HG03139 (cell line): ENCODE data around the gene MGAT4C.

Experiments used
- ATAC-seq: cut with Tn5 transposase; IDR thresholded peaks from one replicate; pipeline ENCODE4 v1.9.1; 2021; ENCODE audit not compliant: unreplicated experiment

MGAT4C gene

DNA sequence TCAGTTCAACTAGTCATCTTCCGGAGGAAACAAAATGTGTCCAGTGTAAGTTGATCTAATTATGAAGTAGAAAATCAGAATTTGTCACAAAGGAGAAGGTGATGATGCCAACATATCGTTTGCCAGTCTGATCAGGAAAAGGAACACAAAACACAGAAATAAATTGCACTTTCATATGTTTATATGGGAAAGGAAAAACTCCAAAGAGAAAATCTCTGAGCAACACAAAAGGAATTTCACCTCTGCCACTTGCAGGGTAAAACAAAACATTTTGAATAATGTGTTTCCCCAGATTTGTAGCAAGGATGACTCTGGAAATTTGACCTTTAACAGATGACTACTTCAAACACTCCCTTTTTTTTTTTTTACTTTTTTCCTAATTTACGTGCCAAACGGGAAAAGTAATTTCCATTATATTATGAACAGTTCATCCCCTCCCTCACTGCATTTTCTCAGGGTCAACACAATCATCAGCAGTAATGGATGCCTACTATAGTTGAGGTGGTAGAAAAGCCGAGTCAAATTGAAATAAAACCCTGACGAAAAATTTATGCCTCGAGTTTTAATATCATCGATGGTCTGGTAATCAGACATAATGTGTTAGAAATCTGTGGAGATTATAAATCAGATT is 25.6 kb downstream of the MGAT4C start:
- ATAC-seq = no peak

DNA sequence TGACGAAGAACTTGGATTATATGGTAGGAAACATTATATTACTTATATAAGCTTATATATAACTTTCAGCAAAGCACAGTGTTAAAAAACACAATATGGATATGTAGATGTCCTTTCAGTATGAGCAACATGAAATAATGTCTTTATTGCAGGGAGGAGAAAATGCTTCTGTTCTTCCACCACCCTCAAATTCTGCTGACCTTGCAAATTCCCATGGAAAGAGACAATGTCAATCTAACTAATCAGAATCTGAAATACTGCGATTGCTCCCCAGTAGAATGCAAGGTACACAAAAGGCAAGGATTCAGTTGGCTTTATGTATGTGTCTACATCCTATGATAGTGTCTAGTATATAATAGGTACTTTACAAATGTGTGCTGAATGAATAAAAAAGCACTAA is 26.4 kb downstream of the MGAT4C start:
- ATAC-seq = no peak

- no peak for ATAC-seq
These were observed 27.5 kb downstream of the MGAT4C start for GRCh38 chr12:86228656-86229055.

- ATAC-seq = no peak
These were observed 29.7 kb downstream of the MGAT4C start for GRCh38 chr12:86226481-86226880.

- no peak for ATAC-seq
These were observed 39.6 kb downstream of the MGAT4C start for GRCh38 chr12:86216591-86216990.

- no peak for ATAC-seq
These were observed 43.2 kb downstream of the MGAT4C start for GRCh38 chr12:86213012-86213411.

DNA sequence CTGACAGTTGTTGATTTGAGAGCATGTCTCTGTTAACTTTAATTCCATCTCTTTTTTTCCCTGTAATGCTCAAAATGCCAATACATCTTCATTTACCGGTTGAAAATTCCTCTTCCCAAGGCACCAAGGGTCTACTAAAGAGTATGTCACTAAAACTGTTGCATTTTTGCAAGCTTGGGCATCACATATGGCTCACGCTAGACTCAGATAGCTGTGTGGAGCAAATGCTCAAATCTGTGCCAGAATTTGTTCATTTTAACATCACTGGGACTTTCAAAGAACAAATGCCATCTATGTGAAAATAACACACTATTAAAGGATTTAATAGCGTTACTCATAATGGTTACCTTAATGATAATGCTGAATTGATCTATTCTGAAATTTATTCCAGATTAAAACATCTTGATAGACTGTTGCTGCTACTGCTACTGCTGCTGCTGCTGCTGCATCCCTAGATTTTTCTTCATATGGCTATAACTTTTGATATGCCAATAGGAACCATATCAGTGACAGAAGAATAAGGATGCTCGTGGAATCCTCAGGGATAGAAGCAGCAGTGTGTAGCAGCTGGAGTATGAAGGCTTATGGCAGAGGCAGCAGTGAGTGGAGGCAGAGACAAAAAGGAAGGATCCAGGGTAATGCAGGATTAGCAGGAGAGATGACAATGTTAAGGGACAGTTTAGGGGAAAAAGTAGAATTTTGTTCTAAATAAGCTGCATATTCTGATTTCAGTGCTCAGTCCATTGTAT is 57.3 kb downstream of the MGAT4C start:
- ATAC-seq = no peak

GRCh38 chr12:86196465-86196864 is 59.7 kb downstream of the MGAT4C start:
- ATAC-seq = no peak

- ATAC-seq = no peak
These were observed 61.5 kb downstream of the MGAT4C start for GRCh38 chr12:86194721-86195120.

- ATAC-seq = no peak
These were observed 62.3 kb downstream of the MGAT4C start for GRCh38 chr12:86193931-86194330.

DNA sequence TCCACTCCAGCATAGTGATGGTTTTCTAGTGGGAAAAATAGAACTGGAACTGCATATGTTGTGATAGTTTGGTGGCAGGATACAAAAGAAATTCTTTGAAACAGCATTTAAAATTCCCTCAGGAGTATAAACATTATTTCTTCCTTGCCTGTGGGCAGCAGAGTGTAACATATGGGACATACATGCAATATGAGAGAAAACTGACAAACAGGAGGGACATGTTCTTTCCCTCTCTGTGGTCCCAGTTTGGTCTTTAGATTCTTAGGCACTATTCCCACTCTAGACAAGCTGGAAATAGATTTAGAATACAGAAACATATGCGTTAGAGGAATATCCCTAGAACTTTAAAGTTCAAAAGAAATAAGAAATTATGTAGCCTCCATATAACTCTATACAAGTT is 68.0 kb downstream of the MGAT4C start:
- no peak for ATAC-seq

DNA sequence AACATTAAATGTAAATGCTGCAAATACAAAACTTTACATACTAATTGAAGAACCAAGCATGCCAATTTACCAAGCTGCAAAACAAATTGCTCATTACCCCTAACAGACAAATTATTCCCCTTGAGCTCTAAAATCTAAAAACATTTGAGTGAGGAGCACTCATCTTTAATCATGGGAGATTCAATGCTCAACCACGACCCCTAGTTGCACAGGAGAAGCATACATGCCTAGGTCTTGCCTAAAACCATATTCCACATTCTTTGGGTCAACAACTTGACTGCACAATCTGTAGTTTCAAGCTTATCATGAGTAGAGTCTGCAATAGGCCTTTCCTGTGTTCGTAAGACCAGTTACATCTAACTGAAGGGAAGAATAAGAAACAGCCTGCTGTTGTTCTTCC is 69.7 kb downstream of the MGAT4C start:
- no peak for ATAC-seq

- no peak for ATAC-seq
These were observed 76.3 kb downstream of the MGAT4C start for GRCh38 chr12:86179855-86180254.

GRCh38 chr12:86174188-86174587 is 82.0 kb downstream of the MGAT4C start:
- ATAC-seq = no peak

- ATAC-seq = no peak
These were observed 83.2 kb downstream of the MGAT4C start for GRCh38 chr12:86172913-86173443.

DNA sequence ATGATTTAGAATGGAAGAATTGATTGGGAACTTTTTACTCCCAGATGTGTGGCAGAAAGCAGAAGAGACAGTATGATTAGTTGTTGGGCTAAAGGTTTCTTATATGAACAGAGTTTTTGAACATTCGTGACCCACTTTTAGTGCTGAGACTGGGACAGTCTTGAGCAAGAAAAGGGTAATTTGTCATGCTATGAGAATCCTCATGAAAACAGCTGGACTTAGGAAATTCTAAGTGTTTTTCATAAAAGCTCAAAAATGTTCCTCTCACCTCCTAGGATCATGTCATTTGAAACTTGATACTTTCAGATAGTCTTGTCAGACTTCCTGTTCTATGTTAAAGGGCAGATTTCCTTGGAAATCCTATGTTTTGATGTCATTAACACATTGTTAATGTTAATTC is 86.1 kb downstream of the MGAT4C start:
- ATAC-seq = no peak

- no peak for ATAC-seq
These were observed 97.2 kb downstream of the MGAT4C start for GRCh38 chr12:86158956-86159355.

- ATAC-seq = no peak
These were observed 101.6 kb downstream of the MGAT4C start for GRCh38 chr12:86154620-86155019.

DNA sequence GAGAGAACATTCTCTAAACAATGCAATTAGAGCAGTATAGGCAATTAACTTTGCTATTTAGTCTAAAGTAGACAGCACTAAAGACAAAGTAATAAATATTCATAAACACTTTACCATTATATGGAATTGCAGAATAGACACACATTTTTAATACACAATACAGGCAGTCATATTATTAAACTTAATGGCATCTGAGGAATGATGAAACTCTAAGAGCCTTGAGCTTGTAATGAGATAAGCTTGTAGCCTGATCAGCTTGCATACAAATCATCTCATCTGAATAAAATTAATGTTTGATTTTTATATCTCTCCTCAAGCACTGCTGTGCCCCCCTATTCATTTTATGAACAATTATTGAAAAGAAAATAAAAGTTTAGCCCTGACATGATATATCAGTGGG is 107.6 kb downstream of the MGAT4C start:
- ATAC-seq = no peak

DNA sequence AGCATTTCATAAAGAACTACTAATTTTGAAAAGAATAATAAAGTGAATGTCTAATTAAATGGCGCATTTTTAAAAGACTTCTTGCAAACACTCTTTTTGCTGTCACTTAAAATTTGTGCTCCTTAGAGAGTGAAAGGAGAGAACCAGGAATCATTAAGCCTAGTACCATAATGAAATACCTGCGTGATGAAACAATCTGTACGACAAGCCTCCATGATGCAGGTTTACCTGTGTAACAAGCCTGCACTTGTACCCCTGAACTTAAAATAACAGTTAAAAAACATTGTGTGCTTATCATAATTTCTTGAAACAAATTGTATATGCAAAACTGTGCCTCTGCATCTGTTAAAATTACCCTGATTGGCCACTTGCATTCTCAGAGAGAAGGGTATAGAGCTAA is 108.1 kb downstream of the MGAT4C start:
- ATAC-seq = no peak

GRCh38 chr12:86145156-86145555 is 111.0 kb downstream of the MGAT4C start:
- no peak for ATAC-seq

- no peak for ATAC-seq
These were observed 113.0 kb downstream of the MGAT4C start for GRCh38 chr12:86143162-86143561.

DNA sequence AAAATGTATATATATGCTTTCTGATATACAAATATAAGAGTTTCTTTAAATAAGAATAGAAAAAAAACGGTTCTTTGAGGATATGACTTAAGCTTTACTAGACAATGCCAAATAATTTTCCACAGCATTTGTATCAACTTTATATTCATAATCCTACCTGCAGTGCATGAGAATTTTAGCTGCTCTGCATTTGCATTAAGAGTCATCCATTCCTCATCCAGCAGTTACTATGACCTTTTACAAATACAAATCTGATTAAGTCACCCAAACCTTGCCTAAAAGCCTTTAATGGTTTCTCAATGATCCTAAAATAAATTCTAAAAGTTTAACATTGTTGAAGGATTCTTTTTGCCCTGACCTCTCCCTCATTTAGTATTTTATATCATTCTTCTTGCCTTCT is 116.5 kb downstream of the MGAT4C start:
- no peak for ATAC-seq
